T-cell (primary cell): ENCODE measurements around the gene BAIAP2L1. TPM values are rescaled to one million over a fixed set of nuclear protein-coding genes. Genes with fewer than 3 reads are reported as not detected.

Experiments
- ATAC-seq, 4 experiments: fragments of 200-7000 bp in 3 of 4; fragments of 150-1000 bp in 1 of 4; cut with Tn5 transposase; replicated peaks in 1 of 4; 1 replicate in 3 of 4; 2 replicates in 1 of 4; pipeline ENCODE4 v1.10.0; 2021; ENCODE audit warnings: moderate library complexity in 3 of 4, mild to moderate bottlenecking in 2 of 4, moderate number of reproducible peaks in 1 of 4
- CTCF ChIA-PET, 2 donors: fragments of 300-600 bp; sonication (Branson Sonifier 250); formaldehyde crosslinking; loops; one replicate each; lab custom pipeline; 2022; ENCODE audit warnings: antibody characterized with exemption in 2 of 2; lab: Charles Lee
- POLR2A ChIA-PET, 2 donors: fragments of 300-600 bp; sonication (Branson Sonifier 250); formaldehyde crosslinking; loops; one replicate each; lab custom pipeline; 2022; ENCODE audit warnings: antibody characterized with exemption in 2 of 2; lab: Charles Lee
- DNase-seq, 35 experiments: peaks; one replicate each; pipeline versions ENCODE4 v3.0.0 to v3.0.0-alpha.2; 2013 to 2023
- H3K27ac ChIP-seq: one replicate; pipeline ENCODE4 v1.5.1; 2013; ENCODE audit warnings: low read length
- H3K27me3 ChIP-seq, 2 experiments: replicated peaks in 1 of 2; 1 replicate in 1 of 2; 2 replicates in 1 of 2; pipeline versions ENCODE4 v1.6.1 to v1.7.0; 2013; ENCODE audit warnings: low read length in 1 of 2, mixed read lengths in 1 of 2; ENCODE audit not compliant: control insufficient read depth in 2 of 2, insufficient read depth in 2 of 2; ENCODE audit errors: extremely low read depth in 1 of 2
- H3K36me3 ChIP-seq, 2 donors: 1 replicate in 1 of 2; 2 replicates in 1 of 2; pipeline versions ENCODE4 v1.6.1 to v1.7.0; 2013; ENCODE audit warnings: low read length in 1 of 2; ENCODE audit not compliant: control insufficient read depth in 2 of 2, insufficient read depth in 1 of 2; ENCODE audit errors: extremely low read depth in 1 of 2
- H3K4me1 ChIP-seq, 2 experiments: 1 replicate in 1 of 2; 2 replicates in 1 of 2; pipeline versions ENCODE4 v1.6.1 to v1.7.0; 2013; ENCODE audit warnings: low read length in 2 of 2, mixed read lengths in 1 of 2; ENCODE audit not compliant: insufficient read depth in 2 of 2, control insufficient read depth in 1 of 2; ENCODE audit errors: extremely low read depth in 1 of 2
- H3K4me3 ChIP-seq, 2 donors: 1 replicate in 1 of 2; 2 replicates in 1 of 2; pipeline versions ENCODE4 v1.5.1 to v1.7.0; 2013; ENCODE audit warnings: mild to moderate bottlenecking in 2 of 2, low read length in 1 of 2, moderate library complexity in 1 of 2; ENCODE audit not compliant: control insufficient read depth in 1 of 2; ENCODE audit errors: extremely low read depth in 1 of 2
- H3K9me3 ChIP-seq: 2 replicates; pipeline ENCODE4 v1.7.0; 2013
- H3K27ac Mint-ChIP-seq, 2 donors: one replicate each; pipeline ENCODE4 v1.8.0; 2020 to 2021; ENCODE audit warnings: mild to moderate bottlenecking in 2 of 2, mixed read lengths in 2 of 2
- H3K27me3 Mint-ChIP-seq, 2 donors: one replicate each; pipeline ENCODE4 v1.8.0; 2021 to 2022; ENCODE audit warnings: mixed read lengths in 2 of 2
- H3K36me3 Mint-ChIP-seq: one replicate; pipeline ENCODE4 v1.8.0; 2021; ENCODE audit warnings: mixed read lengths
- H3K4me1 Mint-ChIP-seq, 3 donors: one replicate each; pipeline ENCODE4 v1.8.0; 2020 to 2022; ENCODE audit warnings: mixed read lengths in 3 of 3, mild to moderate bottlenecking in 1 of 3
- H3K4me3 Mint-ChIP-seq, 3 donors: one replicate each; pipeline ENCODE4 v1.8.0; 2020 to 2022; ENCODE audit warnings: mild to moderate bottlenecking in 3 of 3, mixed read lengths in 3 of 3, moderate library complexity in 3 of 3
- H3K9me3 Mint-ChIP-seq, 3 donors: one replicate each; pipeline ENCODE4 v1.8.0; 2020 to 2022; ENCODE audit warnings: mixed read lengths in 3 of 3
- whole genome bisulfite sequencing: methylation state at CpG from one replicate; pipeline ENCODE4 v1.1.5; 2013; ENCODE audit warnings: missing lambda C conversion rate; ENCODE audit not compliant: insufficient coverage; 5-methylcytosine and 5-hydroxymethylcytosine counted together
- total RNA-seq, 35 experiments: library from RNA in 6 of 35; stranded (reverse) in 6 of 35; fragments of 120-200 nt in 1 of 35; gene quantifications; one replicate each; pipeline versions ENCODE4 v1.2.1 to v1.2.4 and lab custom pipeline; 2013 to 2026

BAIAP2L1 gene
- total RNA-seq, 5 donors from 2014 or later (not counting 1 experiment from before 2014, with no cell fraction given): 0.92 to 2.6 (median 1.5) TPM

GRCh38 chr7:98368716-98369115 is 32.2 kb downstream of the BAIAP2L1 start:
- H3K9me3 ChIP-seq: no peaks in the 10 kb centered on the region
- ChIA-PET POLR2A (no interaction called here), CTCF (no interaction called here)
- Mint-ChIP-seq H3K4me1 (no peaks in the 10 kb centered on the region), H3K9me3 (no peaks in the 10 kb centered on the region), H3K27ac (no peak overlapping the region), H3K27me3 (peaks cover 6 to 13% of the 10 kb centered on the region in 2 donors), H3K36me3 (peaks cover 2% of the 10 kb centered on the region), H3K4me3 (no peak overlapping the region)
- H3K4me1 ChIP-seq: no peaks in the 10 kb centered on the region
- H3K4me3 ChIP-seq: no peak overlapping the region
- WGBS: 96% methylated on average over 5 of the region's 8 CpGs
- no peak for DNase-seq
- no peaks in the 10 kb centered on the region for H3K36me3 ChIP-seq
- no peak for ATAC-seq
- peaks cover 0 to 16% of the 10 kb centered on the region in 2 experiments for H3K27me3 ChIP-seq
- no peak overlapping the region for H3K27ac ChIP-seq

- ATAC-seq (no peak), DNase-seq (no peak)
- ChIA-PET CTCF (no interaction called here), POLR2A (interaction anchor here in 1 of 2 donors (0.5 kb wide), 1 partner anchor 24 kb away, joined by 3 read pairs; no protein-coding TSS in a partner anchor)
- Histone ChIP-seq H3K4me3 (no peak overlapping the region), H3K27me3 (peaks cover 0 to 16% of the 10 kb centered on the region in 2 experiments), H3K4me1 (no peaks in the 10 kb centered on the region), H3K36me3 (no peaks in the 10 kb centered on the region), H3K9me3 (no peaks in the 10 kb centered on the region), H3K27ac (no peak overlapping the region)
- Mint-ChIP-seq H3K4me1 (no peaks in the 10 kb centered on the region), H3K9me3 (no peaks in the 10 kb centered on the region), H3K27me3 (peaks cover 6 to 13% of the 10 kb centered on the region in 2 donors), H3K36me3 (no peaks in the 10 kb centered on the region), H3K4me3 (no peak overlapping the region), H3K27ac (no peak overlapping the region)
- 93% methylated on average over 4 of the region's 6 CpGs for WGBS
Measured at GRCh38 chr7:98366562-98366938, 34.3 kb downstream of the BAIAP2L1 start.

GRCh38 chr7:98365863-98366561 is 34.9 kb downstream of the BAIAP2L1 start:
- ATAC-seq: no peak
- Histone ChIP-seq H3K4me3 (no peak overlapping the region), H3K27me3 (peaks cover 0 to 16% of the 10 kb centered on the region in 2 experiments), H3K27ac (no peak overlapping the region), H3K4me1 (no peaks in the 10 kb centered on the region), H3K36me3 (no peaks in the 10 kb centered on the region), H3K9me3 (no peaks in the 10 kb centered on the region)
- no peak overlapping the region for H3K27ac Mint-ChIP-seq
- DNase-seq: no peak
- H3K36me3 Mint-ChIP-seq: no peaks in the 10 kb centered on the region
- WGBS: 91% methylated on average over 4 of the region's 11 CpGs
- peaks cover 6 to 13% of the 10 kb centered on the region in 2 donors for H3K27me3 Mint-ChIP-seq
- no peak overlapping the region for H3K4me3 Mint-ChIP-seq
- ChIA-PET CTCF (no interaction called here), POLR2A (interaction anchor here in 1 of 2 donors (0.5 kb wide), 1 partner anchor 25 kb away, joined by 3 read pairs; no protein-coding TSS in a partner anchor)
- H3K9me3 Mint-ChIP-seq: no peaks in the 10 kb centered on the region
- no peaks in the 10 kb centered on the region for H3K4me1 Mint-ChIP-seq

- no peak for ATAC-seq
- DNase-seq: no peak
- H3K4me3 ChIP-seq: no peak overlapping the region
- Mint-ChIP-seq H3K4me1 (peaks cover 0 to 5% (median 0%) of the 10 kb centered on the region in 3 donors), H3K27ac (no peak overlapping the region), H3K4me3 (no peak overlapping the region), H3K27me3 (peaks cover 3 to 13% of the 10 kb centered on the region in 2 donors), H3K9me3 (no peaks in the 10 kb centered on the region), H3K36me3 (no peaks in the 10 kb centered on the region)
- H3K27ac ChIP-seq: no peak overlapping the region
- ChIA-PET POLR2A (no interaction called here), CTCF (no interaction called here)
- H3K4me1 ChIP-seq: no peaks in the 10 kb centered on the region
- WGBS: 68% methylated on average over 3 of the region's 8 CpGs
- peaks cover 0 to 16% of the 10 kb centered on the region in 2 experiments for H3K27me3 ChIP-seq
- no peaks in the 10 kb centered on the region for H3K36me3 ChIP-seq
- no peaks in the 10 kb centered on the region for H3K9me3 ChIP-seq
Measured at GRCh38 chr7:98364220-98364619, 36.7 kb downstream of the BAIAP2L1 start.

- Histone ChIP-seq H3K9me3 (no peaks in the 10 kb centered on the region), H3K36me3 (no peaks in the 10 kb centered on the region), H3K27ac (no peak overlapping the region), H3K4me1 (no peaks in the 10 kb centered on the region), H3K27me3 (peaks cover 0 to 13% of the 10 kb centered on the region in 2 experiments), H3K4me3 (no peak overlapping the region)
- CTCF ChIA-PET: interaction anchor here in 1 of 2 donors (0.7 kb wide), 1 partner anchor 1822 kb away, joined by 4 read pairs; no protein-coding TSS in a partner anchor
- DNase-seq (no peak), ATAC-seq (no peak)
- H3K4me1 Mint-ChIP-seq: peaks cover 0 to 5% (median 0%) of the 10 kb centered on the region in 3 donors
- no peak overlapping the region for H3K4me3 Mint-ChIP-seq
- POLR2A ChIA-PET: no interaction called here
- peaks cover 3 to 6% of the 10 kb centered on the region in 2 donors for H3K27me3 Mint-ChIP-seq
- H3K9me3 Mint-ChIP-seq: no peaks in the 10 kb centered on the region
- no peaks in the 10 kb centered on the region for H3K36me3 Mint-ChIP-seq
- H3K27ac Mint-ChIP-seq: no peak overlapping the region
- WGBS: no CpG with 5 or more reads among the region's 4 CpGs
Measured at GRCh38 chr7:98362517-98362916, 38.4 kb downstream of the BAIAP2L1 start.

GRCh38 chr7:98360221-98361130 is 40.4 kb downstream of the BAIAP2L1 start:
- no peak for ATAC-seq
- 57% methylated on average over 9 of the region's 10 CpGs for WGBS
- no peak overlapping the region for H3K27ac Mint-ChIP-seq

More at GRCh38 chr7:98360221-98361130, 40.4 kb downstream of the BAIAP2L1 start:
- Mint-ChIP-seq H3K9me3 (no peaks in the 10 kb centered on the region), H3K36me3 (no peaks in the 10 kb centered on the region), H3K4me1 (peaks cover 0 to 5% (median 0%) of the 10 kb centered on the region in 3 donors), H3K4me3 (no peak overlapping the region), H3K27me3 (no peaks in the 10 kb centered on the region)
- H3K27ac ChIP-seq: no peak overlapping the region
- CTCF ChIA-PET: no interaction called here
- POLR2A ChIA-PET: no interaction called here
- H3K9me3 ChIP-seq: no peaks in the 10 kb centered on the region
- no peaks in the 10 kb centered on the region for H3K36me3 ChIP-seq
- peaks cover 0 to 3% of the 10 kb centered on the region in 2 experiments for H3K27me3 ChIP-seq
- no peak for DNase-seq
- no peak overlapping the region for H3K4me3 ChIP-seq
- no peaks in the 10 kb centered on the region for H3K4me1 ChIP-seq
